ENCODE data around the gene JADE3. TPM values are rescaled to one million over a fixed set of nuclear protein-coding genes. Genes with fewer than 3 reads are reported as not detected.

The JADE3 gene
- 8.5 and 14.5 TPM in 2 replicates for total RNA-seq (2014; rRNA removed; shearing (Covaris generic); ENCODE audit: low replicate concordance)

DNA sequence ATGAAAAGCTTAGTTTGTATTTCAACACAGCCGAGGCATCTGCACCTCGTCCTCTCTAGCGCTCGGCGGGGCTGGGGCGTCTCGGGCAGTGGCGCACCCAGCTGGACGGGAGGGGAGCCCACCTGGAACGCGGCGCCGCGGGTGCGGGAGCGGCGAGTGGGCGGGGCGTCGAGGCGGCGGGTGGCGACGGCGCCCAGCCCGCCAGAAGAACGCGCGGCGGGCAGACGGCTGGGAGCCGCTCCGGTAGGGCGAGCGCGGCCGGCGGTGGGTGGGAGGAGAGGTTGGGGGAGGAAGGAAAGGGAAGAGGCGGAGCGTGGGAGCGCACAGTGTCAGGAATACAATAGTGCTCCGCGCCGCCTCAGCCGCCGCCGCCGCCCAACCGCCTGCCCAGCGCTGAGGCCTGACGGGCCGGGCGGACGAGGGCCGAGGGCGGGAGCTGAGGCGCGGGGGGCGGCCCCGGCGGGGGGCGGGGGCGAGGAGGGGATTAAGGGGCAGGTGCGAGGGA, at the start of gene JADE3:
Gene JADE3 (plus strand): TSS at position 324 of the 505 bp plus-strand sequence. CDS start 72,474 bp downstream, outside the sequence.
- in situ Hi-C loops (cut with HindIII; ENCODE audit: low pct_unique_long_range_greater_than_20kb, low sequenced_read_pairs) = no loop called here
- DNase-seq (ENCODE audit: low read depth) = peak; percentile 82

GRCh38 chrX:46863072-46863471, 49.1 kb upstream of the JADE3 start:
- in situ Hi-C loops (cut with HindIII; ENCODE audit: low pct_unique_long_range_greater_than_20kb, low sequenced_read_pairs) = no loop called here
- no peak for DNase-seq (ENCODE audit: low read depth)

GRCh38 chrX:46864606-46865005, 47.6 kb upstream of the JADE3 start:
- in situ Hi-C loops (cut with HindIII; ENCODE audit: low pct_unique_long_range_greater_than_20kb, low sequenced_read_pairs) = no loop called here
- DNase-seq (ENCODE audit: low read depth) = no peak

- peak; percentile 48 for DNase-seq (ENCODE audit: low read depth)
- in situ Hi-C loops (cut with HindIII; ENCODE audit: low pct_unique_long_range_greater_than_20kb, low sequenced_read_pairs) = no loop called here
Observed at GRCh38 chrX:46865281-46865680, 46.9 kb upstream of the JADE3 start.

GRCh38 chrX:46866726-46867125, 45.5 kb upstream of the JADE3 start:
- in situ Hi-C loops (cut with HindIII; ENCODE audit: low pct_unique_long_range_greater_than_20kb, low sequenced_read_pairs) = no loop called here
- no peak for DNase-seq (ENCODE audit: low read depth)

GRCh38 chrX:46873746-46874145, 38.5 kb upstream of the JADE3 start:
- in situ Hi-C loops (cut with HindIII; ENCODE audit: low pct_unique_long_range_greater_than_20kb, low sequenced_read_pairs) = no loop called here
- DNase-seq (ENCODE audit: low read depth) = no peak

DNA sequence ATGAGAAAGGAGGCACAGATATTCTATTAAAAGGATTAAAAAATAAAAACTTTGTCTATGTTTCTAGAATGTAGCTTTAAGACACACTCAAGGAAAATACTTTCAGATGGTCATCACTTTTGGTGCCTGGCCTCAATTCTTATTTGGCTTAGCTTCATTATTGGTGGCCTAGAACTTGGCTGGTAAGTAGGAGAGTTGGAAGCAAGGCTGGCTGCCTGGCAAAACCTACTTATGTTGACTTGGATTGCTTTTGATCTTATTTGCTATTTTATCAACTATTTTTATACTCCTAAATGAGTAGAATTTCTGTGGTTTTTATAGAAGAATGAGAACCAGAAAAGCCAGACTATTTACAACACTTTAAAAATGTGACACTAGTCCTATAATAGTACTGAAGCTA, 35.3 kb upstream of the JADE3 start:
- in situ Hi-C loops (cut with HindIII; ENCODE audit: low pct_unique_long_range_greater_than_20kb, low sequenced_read_pairs) = no loop called here
- no peak for DNase-seq (ENCODE audit: low read depth)

DNA sequence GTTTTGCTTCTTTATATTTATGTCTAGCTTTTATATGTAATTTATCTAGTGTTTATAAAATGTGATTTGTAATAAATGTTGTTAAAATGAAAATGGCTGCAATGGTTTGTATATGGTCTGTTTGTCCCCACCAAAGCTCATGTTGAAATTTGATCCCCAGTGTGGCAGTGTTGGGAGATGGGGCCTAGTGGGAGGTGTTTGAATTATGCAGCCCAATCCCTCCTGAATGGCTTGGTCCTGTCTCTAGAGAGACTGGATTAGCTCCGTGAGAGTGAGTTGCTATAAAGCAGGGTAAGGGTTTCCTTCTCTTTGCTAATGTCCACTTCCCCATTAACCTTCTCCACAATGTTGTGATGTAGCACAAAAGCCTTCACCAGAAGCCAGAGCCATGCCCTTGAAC, 30.0 kb upstream of the JADE3 start:
- no peak for DNase-seq (ENCODE audit: low read depth)
- in situ Hi-C loops (cut with HindIII; ENCODE audit: low pct_unique_long_range_greater_than_20kb, low sequenced_read_pairs) = no loop called here

GRCh38 chrX:46884799-46885198, 27.4 kb upstream of the JADE3 start:
- DNase-seq (ENCODE audit: low read depth) = no peak
- in situ Hi-C loops (cut with HindIII; ENCODE audit: low pct_unique_long_range_greater_than_20kb, low sequenced_read_pairs) = no loop called here

- DNase-seq (ENCODE audit: low read depth) = no peak
- in situ Hi-C loops (cut with HindIII; ENCODE audit: low pct_unique_long_range_greater_than_20kb, low sequenced_read_pairs) = no loop called here
Observed at GRCh38 chrX:46898207-46898606, 14.0 kb upstream of the JADE3 start.

DNA sequence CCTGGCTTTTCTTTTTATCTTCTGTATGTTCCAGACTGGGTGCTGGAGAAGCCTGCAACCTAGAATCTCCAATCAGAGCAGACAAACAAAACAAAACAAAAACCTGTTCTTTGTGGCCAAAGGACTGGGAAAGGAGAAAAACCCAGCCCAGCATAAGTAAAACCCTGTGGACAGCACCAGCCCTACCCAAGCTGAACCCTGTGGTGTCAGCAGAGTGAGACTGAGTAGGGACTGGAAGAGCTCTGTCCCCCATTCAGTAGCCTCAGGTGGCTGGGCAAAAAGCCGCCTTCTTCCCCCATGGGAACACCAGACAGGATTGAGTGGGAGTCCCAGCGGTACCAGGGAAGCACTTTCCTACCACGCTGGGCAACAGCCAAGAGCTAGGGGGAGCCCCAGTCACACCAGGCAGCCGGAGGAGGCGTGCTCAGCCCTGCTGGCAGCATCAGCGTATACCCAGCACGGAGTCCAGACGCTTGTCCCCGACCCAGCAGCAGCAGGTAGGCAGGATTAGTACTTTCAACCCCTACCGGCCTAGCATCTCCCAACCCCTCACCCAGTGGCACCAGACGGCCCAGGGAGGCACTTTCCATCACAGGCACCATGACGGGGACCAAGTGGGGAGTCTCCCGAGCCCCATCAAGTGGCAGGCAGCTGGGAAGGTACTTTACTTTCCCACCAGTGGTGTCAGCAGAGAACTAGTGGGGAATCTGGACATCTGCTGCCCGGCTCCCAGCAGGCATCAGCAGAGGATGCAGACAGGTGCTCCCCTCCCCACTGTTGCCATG, 8.6 kb upstream of the JADE3 start:
- in situ Hi-C loops (cut with HindIII; ENCODE audit: low pct_unique_long_range_greater_than_20kb, low sequenced_read_pairs) = no loop called here
- peak; percentile 80 for DNase-seq (ENCODE audit: low read depth)

- no peak for DNase-seq (ENCODE audit: low read depth)
- in situ Hi-C loops (cut with HindIII; ENCODE audit: low pct_unique_long_range_greater_than_20kb, low sequenced_read_pairs) = no loop called here
Observed at GRCh38 chrX:46904626-46905025, 7.6 kb upstream of the JADE3 start.

DNA sequence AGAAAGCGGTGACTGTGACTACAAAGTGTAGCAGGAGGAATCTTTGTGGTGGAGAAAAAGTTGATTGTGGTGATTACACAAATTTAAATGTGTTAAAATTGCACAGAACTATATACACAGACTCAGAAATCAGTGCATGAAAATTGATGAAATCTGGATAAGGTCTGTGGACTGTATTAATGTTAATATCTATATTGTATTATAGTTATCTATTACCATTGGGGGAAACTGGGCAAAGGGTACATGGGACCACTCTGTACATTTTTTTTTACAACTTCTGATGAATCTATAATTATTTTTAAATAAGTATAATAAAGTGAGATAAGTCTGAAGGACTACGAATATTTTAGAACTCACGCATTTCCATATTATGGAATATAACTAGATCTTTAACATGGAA, 1.8 kb upstream of the JADE3 start:
- DNase-seq (ENCODE audit: low read depth) = no peak
- in situ Hi-C loops (cut with HindIII; ENCODE audit: low pct_unique_long_range_greater_than_20kb, low sequenced_read_pairs) = no loop called here

GRCh38 chrX:46912603-46913491, 626 bp downstream of the JADE3 start:
- peak; percentile 59 for DNase-seq (ENCODE audit: low read depth)
- in situ Hi-C loops (cut with HindIII; ENCODE audit: low pct_unique_long_range_greater_than_20kb, low sequenced_read_pairs) = no loop called here

GRCh38 chrX:46913667-46914066, 1.4 kb downstream of the JADE3 start:
- DNase-seq (ENCODE audit: low read depth) = no peak
- in situ Hi-C loops (cut with HindIII; ENCODE audit: low pct_unique_long_range_greater_than_20kb, low sequenced_read_pairs) = no loop called here

- in situ Hi-C loops (cut with HindIII; ENCODE audit: low pct_unique_long_range_greater_than_20kb, low sequenced_read_pairs) = no loop called here
- no peak for DNase-seq (ENCODE audit: low read depth)
Observed at GRCh38 chrX:46916273-46916672, 4.1 kb downstream of the JADE3 start.

- DNase-seq (ENCODE audit: low read depth) = no peak
- in situ Hi-C loops (cut with HindIII; ENCODE audit: low pct_unique_long_range_greater_than_20kb, low sequenced_read_pairs) = no loop called here
Observed at GRCh38 chrX:46917622-46918021, 5.4 kb downstream of the JADE3 start.

DNA sequence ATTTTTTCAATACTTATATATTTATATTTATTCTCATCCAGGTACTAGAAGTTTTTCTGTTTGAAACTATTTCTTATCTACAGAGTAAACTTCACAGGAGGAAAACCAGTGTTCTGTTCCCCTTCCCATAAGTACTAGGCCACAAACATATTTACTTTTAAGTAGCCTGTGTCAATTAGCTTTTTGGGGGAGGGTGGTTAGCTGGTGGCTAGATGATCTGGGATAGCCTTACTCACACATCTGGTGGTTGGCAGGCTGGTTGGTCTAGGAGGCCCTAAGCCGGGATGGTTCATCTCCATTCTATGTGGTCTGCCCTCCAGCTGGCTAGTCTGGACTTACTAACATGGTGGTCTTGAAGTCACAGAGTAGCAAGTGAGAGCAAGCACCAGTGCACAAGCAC, 6.2 kb downstream of the JADE3 start:
- DNase-seq (ENCODE audit: low read depth) = no peak
- in situ Hi-C loops (cut with HindIII; ENCODE audit: low pct_unique_long_range_greater_than_20kb, low sequenced_read_pairs) = no loop called here

DNA sequence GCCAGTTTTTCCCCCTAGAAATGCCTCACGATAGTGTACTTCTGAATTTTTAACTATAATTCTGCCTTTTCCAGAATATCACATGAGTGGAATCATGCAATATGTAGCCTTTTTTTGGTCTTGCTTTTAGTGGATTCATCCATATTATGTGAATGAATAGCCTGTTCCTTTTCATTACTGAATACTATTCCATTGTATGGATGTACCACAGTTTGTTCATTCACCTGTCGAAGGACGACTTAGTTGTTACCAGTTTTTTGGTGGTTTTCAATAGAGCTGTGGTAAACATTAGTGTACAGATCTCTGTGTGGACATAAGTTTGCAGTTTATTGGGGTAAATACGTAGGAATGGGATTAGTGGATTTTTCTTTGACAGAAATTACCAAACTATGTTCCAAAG, 8.0 kb downstream of the JADE3 start:
- in situ Hi-C loops (cut with HindIII; ENCODE audit: low pct_unique_long_range_greater_than_20kb, low sequenced_read_pairs) = no loop called here
- DNase-seq (ENCODE audit: low read depth) = no peak

Data from Caki2 (cell line).